ENCODE results near the gene CBX8.

CBX8 gene

DNA sequence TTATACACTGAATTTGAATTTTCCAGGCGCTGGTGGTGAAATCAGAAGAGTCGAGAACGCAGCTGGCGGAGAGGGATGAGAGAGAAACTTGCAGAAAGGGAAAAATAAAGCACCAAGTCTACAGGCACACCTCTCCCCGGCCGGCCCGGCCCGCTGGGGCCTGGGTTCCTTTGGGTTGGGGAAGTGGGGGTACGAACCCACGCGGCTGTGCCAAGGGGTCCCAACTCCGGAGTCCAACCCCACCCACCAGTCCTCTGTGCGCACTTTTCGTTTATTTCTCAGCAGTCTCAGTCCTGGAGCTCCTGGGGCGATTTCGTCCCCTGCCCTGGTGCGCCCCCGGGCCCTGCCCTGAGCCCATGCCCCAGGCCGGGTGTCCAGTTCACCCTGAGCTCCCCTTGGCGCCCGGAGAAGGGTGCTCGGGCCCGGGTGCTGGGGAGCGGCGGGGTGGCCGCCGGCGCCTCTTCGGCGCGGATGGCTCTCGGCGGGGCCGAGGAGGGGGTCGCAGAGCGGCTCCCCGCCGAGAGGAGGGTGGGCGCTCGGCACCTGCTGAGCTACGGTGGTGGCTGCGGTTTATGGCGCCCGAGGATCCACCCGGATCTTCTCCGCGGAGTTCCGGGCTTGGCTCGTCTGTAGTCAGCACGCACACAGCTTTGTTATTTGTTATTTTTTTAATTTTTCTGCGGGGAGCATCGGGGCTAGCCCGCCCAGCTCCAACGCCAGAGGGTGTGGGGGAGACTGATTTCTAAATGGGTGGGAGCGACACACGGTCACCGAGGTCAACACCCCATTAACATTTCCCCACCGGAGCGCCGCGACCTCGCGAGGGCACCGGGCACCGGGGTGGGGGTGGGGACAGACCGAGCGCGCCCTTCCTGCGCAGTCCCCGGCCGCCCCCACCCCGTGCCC, 15.7 kb upstream of the CBX8 start:
- peak overlapping the region; percentile 30 for H3K4me3 ChIP-seq (replicated peaks; ENCODE audit: low read depth, low read length)
- TF ChIP-seq, protein P1, sequence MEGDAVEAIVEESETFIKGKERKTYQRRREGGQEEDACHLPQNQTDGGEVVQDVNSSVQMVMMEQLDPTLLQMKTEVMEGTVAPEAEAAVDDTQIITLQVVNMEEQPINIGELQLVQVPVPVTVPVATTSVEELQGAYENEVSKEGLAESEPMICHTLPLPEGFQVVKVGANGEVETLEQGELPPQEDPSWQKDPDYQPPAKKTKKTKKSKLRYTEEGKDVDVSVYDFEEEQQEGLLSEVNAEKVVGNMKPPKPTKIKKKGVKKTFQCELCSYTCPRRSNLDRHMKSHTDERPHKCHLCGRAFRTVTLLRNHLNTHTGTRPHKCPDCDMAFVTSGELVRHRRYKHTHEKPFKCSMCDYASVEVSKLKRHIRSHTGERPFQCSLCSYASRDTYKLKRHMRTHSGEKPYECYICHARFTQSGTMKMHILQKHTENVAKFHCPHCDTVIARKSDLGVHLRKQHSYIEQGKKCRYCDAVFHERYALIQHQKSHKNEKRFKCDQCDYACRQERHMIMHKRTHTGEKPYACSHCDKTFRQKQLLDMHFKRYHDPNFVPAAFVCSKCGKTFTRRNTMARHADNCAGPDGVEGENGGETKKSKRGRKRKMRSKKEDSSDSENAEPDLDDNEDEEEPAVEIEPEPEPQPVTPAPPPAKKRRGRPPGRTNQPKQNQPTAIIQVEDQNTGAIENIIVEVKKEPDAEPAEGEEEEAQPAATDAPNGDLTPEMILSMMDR (IDR thresholded peaks at IDR 0.05; ENCODE audit: low read depth, low read length, missing control alignments): no peak
- DNase-seq (ENCODE audit: extremely low read depth, low read depth): no peak

DNA sequence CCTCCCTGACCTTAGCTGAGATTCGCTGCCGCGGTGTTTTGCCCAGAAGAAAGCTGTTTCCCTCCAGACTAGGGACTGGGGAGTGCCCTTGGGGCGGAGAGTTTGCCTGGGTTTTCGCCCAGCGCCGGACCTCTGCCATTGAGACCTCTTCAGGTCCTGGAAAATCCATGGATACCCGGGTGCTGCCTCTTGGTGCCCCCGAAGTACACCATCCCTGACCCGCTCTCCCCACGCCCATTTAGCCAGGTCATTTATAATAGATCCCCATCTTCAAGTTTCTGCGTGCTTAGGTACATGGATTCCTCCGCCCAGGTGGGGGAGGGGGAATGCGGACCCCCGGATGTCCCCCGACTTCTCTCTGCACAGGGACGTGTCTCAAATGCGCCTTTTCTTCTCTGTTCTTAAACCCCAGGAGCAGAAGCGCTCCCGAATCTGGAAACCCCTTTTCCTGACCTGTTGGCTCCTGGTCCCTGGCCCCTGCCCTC, 15.0 kb upstream of the CBX8 start:
- DNase-seq (ENCODE audit: extremely low read depth, low read depth): no peak
- H3K4me3 ChIP-seq (replicated peaks; ENCODE audit: low read depth, low read length): no peak overlapping the region
- TF ChIP-seq, protein P1 (IDR thresholded peaks at IDR 0.05; ENCODE audit: low read depth, low read length, missing control alignments): no peak

DNA sequence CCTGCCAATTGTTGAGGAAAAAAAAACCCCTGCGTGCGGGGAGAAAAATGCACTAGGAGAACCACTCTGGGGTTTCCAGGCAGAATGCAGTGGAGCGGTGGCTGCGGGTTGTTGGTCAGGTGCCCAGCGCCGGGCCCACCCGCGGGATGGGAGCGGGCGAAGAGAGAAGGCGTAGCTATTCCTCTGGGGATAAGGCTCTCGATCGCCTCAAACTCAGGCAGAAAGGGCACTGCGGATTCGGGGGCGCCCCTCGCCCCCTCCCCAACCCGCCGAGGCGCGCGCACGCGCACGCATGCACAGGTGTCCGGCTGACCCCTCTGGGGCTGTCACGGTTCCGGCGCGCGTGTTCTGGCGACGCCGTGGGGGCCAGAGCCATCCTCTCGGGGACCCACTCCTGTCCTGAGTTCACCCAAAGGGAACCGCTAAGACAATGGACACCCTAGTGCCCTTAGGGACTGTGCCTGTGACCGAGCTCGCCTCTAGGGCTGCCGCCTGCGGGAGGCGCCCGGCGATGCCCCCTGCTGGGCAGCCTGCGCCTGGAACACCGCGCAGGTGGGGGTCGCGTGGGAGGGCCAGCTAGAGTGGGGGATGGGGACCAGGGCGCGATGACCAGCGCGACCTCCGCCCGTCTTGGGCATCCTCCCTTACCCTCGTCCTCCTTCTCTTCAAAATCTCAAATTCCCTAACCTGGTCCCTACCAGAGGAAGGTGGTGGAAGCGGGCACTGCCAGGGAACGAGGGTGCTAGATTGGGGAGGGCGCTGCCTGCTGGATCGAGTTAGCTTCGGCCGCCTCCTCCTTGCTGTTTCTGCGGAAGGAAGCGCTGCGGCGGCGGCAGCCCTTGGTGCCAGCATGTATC, 14.4 kb upstream of the CBX8 start:
- H3K4me3 ChIP-seq (replicated peaks; ENCODE audit: low read depth, low read length): no peak overlapping the region
- DNase-seq (ENCODE audit: extremely low read depth, low read depth): no peak
- TF ChIP-seq, protein P1 (IDR thresholded peaks at IDR 0.05; ENCODE audit: low read depth, low read length, missing control alignments): peak; percentile 62

DNA sequence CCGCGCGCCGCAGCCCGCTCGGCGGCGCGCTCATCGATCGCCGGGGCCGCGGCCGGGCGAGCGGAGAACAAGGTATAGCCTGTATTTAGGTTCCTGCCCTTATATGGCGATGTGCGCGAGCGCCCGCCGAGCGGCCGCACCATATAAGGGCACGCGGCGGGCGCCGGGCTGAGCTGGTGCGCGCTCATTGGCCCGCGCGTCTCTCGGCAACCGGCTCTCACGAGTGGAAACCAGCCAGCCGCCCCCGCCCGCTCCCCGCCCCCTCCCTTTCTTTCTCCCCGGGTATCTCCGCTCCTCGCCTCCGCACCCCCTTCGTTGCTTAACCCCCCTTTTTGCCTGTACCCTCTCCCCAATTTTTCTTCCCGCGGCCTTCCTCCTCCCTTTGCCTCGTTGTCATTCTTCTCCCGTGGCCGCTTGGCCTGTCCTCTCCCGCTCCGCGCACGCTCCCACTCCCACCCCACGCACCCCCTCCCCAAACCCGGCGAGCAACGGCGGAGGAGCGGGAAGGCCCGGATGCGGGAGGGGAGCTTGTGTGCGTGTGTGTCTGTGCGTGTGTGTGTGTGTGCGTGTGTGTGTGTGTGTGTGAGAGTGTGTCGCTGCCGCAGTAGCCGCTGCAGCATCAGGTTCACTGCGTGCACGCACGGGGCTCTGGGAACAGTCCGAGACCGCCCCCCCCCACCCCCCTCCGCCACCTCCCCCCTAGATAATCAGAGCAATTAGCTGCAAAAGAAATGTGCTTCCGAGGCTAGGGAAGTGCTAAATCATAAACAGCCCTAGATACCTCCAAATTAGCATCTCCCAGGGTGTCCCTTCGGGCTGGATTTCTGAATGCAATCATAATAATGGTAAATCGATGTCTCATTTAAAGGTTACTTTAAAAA, 13.5 kb upstream of the CBX8 start:
- TF ChIP-seq, protein P1 (IDR thresholded peaks at IDR 0.05; ENCODE audit: low read depth, low read length, missing control alignments): no peak
- H3K4me3 ChIP-seq (replicated peaks; ENCODE audit: low read depth, low read length): 0 out of 2 replicates have a peak overlapping the region, but pooled peaks have one; percentile 13
- DNase-seq (ENCODE audit: extremely low read depth, low read depth): no peak

DNA sequence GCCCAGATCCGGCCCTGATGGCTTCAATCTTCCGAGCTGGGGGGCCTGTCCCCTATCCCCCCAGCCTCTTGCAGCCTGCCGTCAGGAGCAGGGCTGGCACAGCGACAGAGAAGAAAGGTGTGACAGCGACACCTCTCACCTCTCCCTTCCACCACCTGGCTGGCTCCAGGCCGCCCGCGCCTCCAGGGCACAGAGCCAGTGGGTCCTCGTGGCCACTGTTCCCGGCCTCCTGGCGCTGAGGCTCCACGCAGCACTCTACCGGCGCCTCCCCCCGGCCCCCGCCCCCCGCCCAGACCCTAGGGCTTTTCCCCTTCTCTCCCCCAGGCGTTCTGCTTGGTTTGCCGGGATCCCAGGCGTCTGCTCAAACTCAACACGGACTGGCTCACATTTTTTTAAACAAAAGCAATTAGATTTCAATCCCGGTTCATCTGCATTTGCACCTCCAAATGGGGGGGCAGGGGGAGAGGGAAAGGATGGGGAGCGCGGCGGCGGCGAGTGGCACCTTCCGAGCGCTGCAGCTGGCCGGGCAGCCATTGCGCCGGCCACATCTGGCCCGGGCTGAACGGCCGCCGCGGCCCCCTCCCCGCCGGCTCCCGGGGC, 12.8 kb upstream of the CBX8 start:
- TF ChIP-seq, protein P1 (IDR thresholded peaks at IDR 0.05; ENCODE audit: low read depth, low read length, missing control alignments): no peak
- DNase-seq (ENCODE audit: extremely low read depth, low read depth): no peak
- H3K4me3 ChIP-seq (replicated peaks; ENCODE audit: low read depth, low read length): no peak overlapping the region

Data from HFF-Myc (cell line).